GM23338 (cell line): ENCODE measurements around the gene GTPBP1.

Source experiments
- EZH2 ChIP-seq: fragments of 200-600 bp; sonication (generic); IDR thresholded peaks from one replicate; pipeline ENCODE4 v1.8.0; 2017; ENCODE audit warnings: antibody characterized with exemption, mild to moderate bottlenecking, low read depth; ENCODE audit not compliant: unreplicated experiment
- EZH2phosphoT487 ChIP-seq: fragments of 200-600 bp; sonication (generic); IDR thresholded peaks from one replicate; pipeline ENCODE4 v1.8.1; 2018; ENCODE audit warnings: antibody characterized with exemption; ENCODE audit not compliant: unreplicated experiment
- POLR2AphosphoS5 ChIP-seq: IDR thresholded peaks from 2 replicates; pipeline ENCODE4 v1.6.1; 2016; ENCODE audit warnings: antibody characterized with exemption, low read depth
- TF ChIP-seq, protein P1 (sequence below), 2 experiments: fragments of 200-600 bp in 1 of 2; sonication (generic) in 1 of 2; conservative IDR thresholded peaks; 2 replicates each; pipeline versions ENCODE4 v1.5.1 to v1.6.1; 2016 to 2017; ENCODE audit warnings: antibody characterized with exemption in 2 of 2, low read depth in 2 of 2, mild to moderate bottlenecking in 2 of 2, moderate library complexity in 1 of 2

DNA sequence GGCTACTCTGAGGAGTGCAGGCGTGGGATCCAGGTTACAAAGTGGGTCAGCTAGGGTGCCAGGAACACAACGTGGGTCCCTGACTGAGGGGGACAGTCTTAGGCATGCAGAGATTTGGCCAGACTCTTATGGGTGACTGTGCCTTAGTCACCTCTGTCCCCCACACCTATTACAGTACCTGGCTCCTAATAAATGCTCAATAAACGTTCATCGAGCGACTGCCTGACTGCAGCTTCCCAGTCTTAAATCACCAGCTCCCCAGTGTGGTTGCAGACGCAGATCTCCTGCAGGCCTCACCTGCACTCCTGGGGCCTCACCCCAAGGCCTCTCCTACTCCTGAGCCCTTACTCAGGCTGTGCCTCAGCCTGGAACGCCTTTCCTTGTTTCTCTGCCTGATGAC is 53.3 kb downstream of the GTPBP1 start:
- TF ChIP-seq POLR2AphosphoS5 (no peak), EZH2 (no peak), EZH2phosphoT487 (no peak)
- TF ChIP-seq, protein P1, sequence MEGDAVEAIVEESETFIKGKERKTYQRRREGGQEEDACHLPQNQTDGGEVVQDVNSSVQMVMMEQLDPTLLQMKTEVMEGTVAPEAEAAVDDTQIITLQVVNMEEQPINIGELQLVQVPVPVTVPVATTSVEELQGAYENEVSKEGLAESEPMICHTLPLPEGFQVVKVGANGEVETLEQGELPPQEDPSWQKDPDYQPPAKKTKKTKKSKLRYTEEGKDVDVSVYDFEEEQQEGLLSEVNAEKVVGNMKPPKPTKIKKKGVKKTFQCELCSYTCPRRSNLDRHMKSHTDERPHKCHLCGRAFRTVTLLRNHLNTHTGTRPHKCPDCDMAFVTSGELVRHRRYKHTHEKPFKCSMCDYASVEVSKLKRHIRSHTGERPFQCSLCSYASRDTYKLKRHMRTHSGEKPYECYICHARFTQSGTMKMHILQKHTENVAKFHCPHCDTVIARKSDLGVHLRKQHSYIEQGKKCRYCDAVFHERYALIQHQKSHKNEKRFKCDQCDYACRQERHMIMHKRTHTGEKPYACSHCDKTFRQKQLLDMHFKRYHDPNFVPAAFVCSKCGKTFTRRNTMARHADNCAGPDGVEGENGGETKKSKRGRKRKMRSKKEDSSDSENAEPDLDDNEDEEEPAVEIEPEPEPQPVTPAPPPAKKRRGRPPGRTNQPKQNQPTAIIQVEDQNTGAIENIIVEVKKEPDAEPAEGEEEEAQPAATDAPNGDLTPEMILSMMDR (conservative IDR thresholded peaks at IDR 0.05; ENCODE audit: low read depth in 2 of 2), result no peak
